G401 (cell line): ENCODE data around the gene CTBP2. TPM values are rescaled to one million over a fixed set of nuclear protein-coding genes. Genes with fewer than 3 reads are reported as not detected.
A peak's percentile ranks its signal among the peaks of the same experiment; 100 is the strongest.
"Not testable (repeated sequence)": the region's sequence is repeated elsewhere in the genome, so short reads cannot be mapped to it uniquely, and the experiment has no call there.

Source experiments
- DNase-seq: peaks from one replicate; pipeline ENCODE4 v3.0.0-alpha.2; 2015; ENCODE audit warnings: low spot score
- in situ Hi-C: cut with HindIII; loops from 2 replicates; pipeline ENCODE4 v1.10.0; 2016; ENCODE audit warnings: low sequenced_read_pairs, mixed read lengths
- total RNA-seq: library from RNA; depleted of rRNA; stranded (reverse); fragments of >200 nt; shearing (Covaris generic); gene quantifications from 2 replicates; pipeline ENCODE4 v1.2.3, GENCODE V29; 2014

The CTBP2 gene
- total RNA-seq, 1 experiment from 2014 or later, result 98.5 TPM

GRCh38 chr10:125161707-125162119, 1.4 kb upstream of the CTBP2 start:
- in situ Hi-C loops, result no loop called here
- DNase-seq, result no peak

- in situ Hi-C loops, result no loop called here
- peak; percentile 71 for DNase-seq
These were observed 718 bp upstream of the CTBP2 start for GRCh38 chr10:125160856-125161706.

GRCh38 chr10:125159486-125159931, 854 bp downstream of the CTBP2 start:
- in situ Hi-C loops, result no loop called here
- no peak for DNase-seq

GRCh38 chr10:125158601-125159485, 1.5 kb downstream of the CTBP2 start:
- in situ Hi-C loops, result no loop called here
- DNase-seq, result peak; percentile 67

- in situ Hi-C loops, result no loop called here
- DNase-seq, result no peak
These were observed 2.1 kb downstream of the CTBP2 start for GRCh38 chr10:125158275-125158600.

GRCh38 chr10:125157505-125157904, 2.9 kb downstream of the CTBP2 start:
- in situ Hi-C loops, result no loop called here
- peak; percentile 23 for DNase-seq

DNA sequence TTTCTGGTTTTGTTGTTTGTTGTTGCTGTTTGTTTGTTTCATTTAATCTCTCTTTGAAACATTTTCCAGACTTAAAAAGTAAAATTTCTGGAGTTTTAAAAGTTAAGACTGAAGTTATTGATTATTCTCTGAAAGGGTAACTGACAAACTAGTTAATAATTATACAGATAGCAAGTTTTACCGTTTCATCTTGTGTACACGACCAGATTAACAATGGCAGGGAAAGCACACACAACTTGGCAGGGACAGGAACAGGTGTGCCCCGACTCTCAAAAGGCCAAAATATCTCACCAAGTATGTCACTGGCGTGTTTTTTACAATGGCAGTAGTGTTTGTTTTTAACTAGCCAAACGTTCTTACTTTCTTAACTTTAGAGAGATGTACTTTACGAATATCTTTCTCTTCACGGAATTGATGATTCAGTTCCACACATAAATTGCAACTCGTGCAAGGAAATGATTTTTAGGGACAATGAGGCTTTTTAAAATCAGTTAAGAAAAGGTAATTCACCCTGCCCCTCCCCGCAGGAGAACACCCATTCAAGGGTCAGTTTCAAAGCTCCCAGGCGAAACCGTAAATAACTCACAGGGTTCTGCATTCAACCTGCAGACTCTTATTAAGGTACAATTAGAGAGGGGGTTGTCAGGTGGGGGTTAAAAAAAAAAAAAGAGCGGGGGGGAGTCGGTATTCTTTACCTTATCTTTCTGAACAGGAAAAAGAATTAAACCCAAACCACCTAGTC, 3.5 kb downstream of the CTBP2 start:
- in situ Hi-C loops, result no loop called here

DNA sequence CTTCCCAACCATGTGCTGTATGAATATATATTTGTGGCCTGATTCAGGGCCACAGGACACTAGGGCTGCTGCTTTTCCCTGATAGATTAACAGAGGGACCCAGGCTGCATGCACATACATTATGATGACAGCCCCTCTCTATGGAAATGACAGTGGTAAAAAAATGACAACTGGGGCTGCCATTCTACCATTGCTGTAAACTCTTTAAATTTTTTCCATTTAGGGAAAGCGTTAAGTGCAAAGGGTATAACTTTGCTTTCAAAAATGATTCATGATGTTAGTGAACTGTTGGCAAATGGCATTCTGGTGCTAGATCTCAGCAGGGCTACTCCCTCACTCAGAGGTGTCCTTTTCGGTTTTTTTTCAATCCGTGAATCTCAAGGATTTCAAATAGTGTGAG, 4.2 kb downstream of the CTBP2 start:
- DNase-seq, result no peak
- in situ Hi-C loops, result no loop called here

More for the DNA sequence above, 3.5 kb downstream of the CTBP2 start:
- DNase-seq, result no peak

DNA sequence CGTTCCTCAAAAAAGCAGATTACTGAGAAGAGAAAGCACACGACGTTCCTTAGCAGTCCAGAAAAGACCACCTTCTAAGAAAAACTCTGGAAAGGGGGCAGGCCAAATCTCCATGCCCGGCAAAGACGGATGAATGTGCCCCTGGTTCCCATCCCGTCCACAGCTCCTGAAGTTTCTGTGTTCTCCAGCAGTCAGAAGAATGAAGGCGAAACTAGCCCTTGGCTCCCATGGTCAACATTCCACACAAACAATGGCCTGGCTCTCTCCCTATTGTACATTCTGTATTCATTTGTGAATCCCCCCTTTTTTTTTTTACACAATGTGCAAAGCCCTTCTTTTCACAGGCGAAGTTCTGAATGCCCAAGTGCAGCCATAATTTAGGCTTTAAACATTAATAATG, 5.3 kb downstream of the CTBP2 start:
- in situ Hi-C loops, result no loop called here
- no peak for DNase-seq

GRCh38 chr10:125154529-125154928, 5.8 kb downstream of the CTBP2 start:
- DNase-seq, result no peak
- in situ Hi-C loops, result no loop called here

- in situ Hi-C loops, result no loop called here
These were observed 6.5 kb downstream of the CTBP2 start for GRCh38 chr10:125153703-125154490.

GRCh38 chr10:125152450-125153368, 7.7 kb downstream of the CTBP2 start:
- in situ Hi-C loops, result no loop called here

More at GRCh38 chr10:125153703-125154490, 6.5 kb downstream of the CTBP2 start:
- DNase-seq, result no peak

DNA sequence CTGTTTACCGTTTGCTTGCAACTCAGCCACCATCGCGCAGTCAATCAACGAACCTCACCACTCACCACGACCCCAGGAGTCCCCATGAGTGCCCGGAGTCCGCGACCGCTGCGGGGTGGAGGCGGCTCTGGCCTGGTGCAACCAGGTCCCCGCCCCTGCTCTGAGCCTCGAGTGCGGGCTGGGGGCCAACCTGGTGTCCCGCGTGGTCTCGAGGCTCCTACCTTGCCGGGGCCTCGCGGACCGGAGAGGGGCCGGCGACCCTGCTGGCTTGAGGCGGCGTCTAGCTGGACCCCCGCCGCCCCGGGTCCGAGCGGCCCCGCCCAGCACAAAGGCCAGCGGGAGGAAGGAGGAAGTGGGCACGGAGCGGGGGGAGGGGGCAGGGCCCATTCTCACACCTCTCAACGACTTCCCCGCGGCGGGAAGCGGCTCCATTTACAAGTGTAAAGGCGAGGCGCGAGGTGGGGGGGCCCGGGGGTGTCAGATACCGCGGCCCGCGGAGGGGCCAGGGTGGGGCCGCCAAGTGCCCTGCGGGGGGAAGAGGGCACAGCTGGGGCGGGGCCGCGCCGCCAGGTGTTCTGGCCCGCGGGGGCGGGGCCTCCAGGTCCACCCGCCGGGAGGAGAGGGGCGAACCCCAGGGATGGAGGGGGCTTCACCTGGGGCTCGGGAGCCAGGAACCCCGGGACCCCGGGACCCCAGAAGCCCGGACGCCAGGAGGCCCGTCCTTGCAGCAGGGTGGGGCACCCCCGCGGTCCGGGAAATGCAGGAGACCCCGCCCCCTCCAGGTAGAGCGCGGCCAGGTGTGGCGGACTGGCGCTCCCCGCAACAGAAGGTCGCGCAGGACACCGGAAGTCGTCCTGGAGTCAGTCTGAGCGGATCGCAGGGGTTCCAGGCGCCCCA, 8.6 kb downstream of the CTBP2 start:
- in situ Hi-C loops, result no loop called here
- DNase-seq, result no peak

More at GRCh38 chr10:125152450-125153368, 7.7 kb downstream of the CTBP2 start:
- peak; percentile 91 for DNase-seq

DNA sequence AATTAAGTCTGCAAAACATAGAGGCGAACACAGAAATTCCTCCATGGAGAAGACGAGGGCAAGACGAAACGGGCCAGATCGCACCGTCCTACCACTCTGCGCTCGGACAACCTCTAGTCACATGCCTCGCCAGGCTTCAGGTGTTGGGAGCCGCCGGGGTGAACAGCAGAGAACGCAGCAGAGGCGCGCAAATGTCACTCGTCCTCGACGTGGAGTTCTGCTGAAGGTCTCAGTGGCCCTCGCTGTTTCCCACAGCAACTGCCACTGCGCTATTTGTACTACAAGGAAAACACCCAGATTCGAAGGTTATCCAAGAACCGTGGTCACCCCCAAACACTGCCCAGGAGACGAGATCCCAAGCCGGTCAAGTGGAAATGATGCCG, 9.2 kb downstream of the CTBP2 start:
- in situ Hi-C loops, result no loop called here
- DNase-seq, result no peak

- in situ Hi-C loops, DNase-seq: not testable (repeated sequence)
These were observed 9.8 kb downstream of the CTBP2 start for GRCh38 chr10:125150376-125151083.

- in situ Hi-C loops, result no loop called here
- no peak for DNase-seq
These were observed 10.7 kb downstream of the CTBP2 start for GRCh38 chr10:125149680-125150047.
